ENCODE data around the gene ACSM6. TPM values are rescaled to one million over a fixed set of nuclear protein-coding genes. Genes with fewer than 3 reads are reported as not detected.

Gene ACSM6
- polyA plus RNA-seq, 1 donor (not counting 4 experiments of a cell fraction or from before 2014, with no cell fraction given) = not detected

- Histone ChIP-seq H3K4me1 (ENCODE audit: control insufficient read depth, extremely low read depth, insufficient read depth, low read length) (peaks cover 27% of the 10 kb centered on the region), H3K9me3 (ENCODE audit: control insufficient read depth, low read depth, low read length) (no peaks in the 10 kb centered on the region), H3K9me1 (ENCODE audit: control insufficient read depth, extremely low read depth, insufficient read depth, low read length) (no peaks in the 10 kb centered on the region), H3K79me2 (ENCODE audit: control insufficient read depth, insufficient read depth, low read length) (peaks cover 50% of the 10 kb centered on the region), H3K4me2 (ENCODE audit: control insufficient read depth, extremely low read depth, insufficient read depth, low read depth, low read length) (peak overlapping the region; percentile 45), H3K27ac (ENCODE audit: control insufficient read depth, insufficient read depth, low read length) (peak overlapping the region; percentile 73), H3K4me3 (ENCODE audit: control insufficient read depth in 2 of 3, extremely low read depth in 1 of 3, insufficient read depth in 2 of 3, low read depth in 1 of 3, low read length in 3 of 3) (no peak overlapping the region), H4K20me1 (ENCODE audit: control insufficient read depth, extremely low read depth, insufficient read depth, low read length) (no peaks in the 10 kb centered on the region), H3K36me3 (ENCODE audit: control insufficient read depth in 2 of 2, extremely low read depth in 1 of 2, insufficient read depth in 2 of 2, low read length in 2 of 2) (peaks cover 36 to 44% of the 10 kb centered on the region in 2 experiments), H2AFZ (ENCODE audit: control insufficient read depth, low read length) (no peak overlapping the region), H3K27me3 (ENCODE audit: control insufficient read depth, extremely low read depth, insufficient read depth, low read length) (no peaks in the 10 kb centered on the region), H3K9ac (ENCODE audit: control insufficient read depth, extremely low read depth, insufficient read depth, low read length) (peak overlapping the region; percentile 23)
- TF ChIP-seq EZH2 (IDR thresholded peaks at IDR 0.05; ENCODE audit: low read length) (no peak), CTCF (optimal IDR thresholded peaks at IDR 0.05 in 1 of 3, IDR thresholded peaks at IDR 0.05 in 1 of 3, conservative IDR thresholded peaks at IDR 0.05 in 1 of 3; ENCODE audit: extremely low read depth in 1 of 3, insufficient read depth in 2 of 3, low read length in 3 of 3) (peak; percentile 67 to 84 (median 73))
- dilution Hi-C loops (cut with MboI; ENCODE audit: extremely low pct_ligation_motif_present, low sequenced_read_pairs) = no loop called here
- FAIRE-seq = peak; percentile 87
- DNase-seq (ENCODE audit: low read depth, low spot score) = no peak
Observed at GRCh38 chr10:95246582-95247051, 52.6 kb downstream of the ACSM6 start.

DNA sequence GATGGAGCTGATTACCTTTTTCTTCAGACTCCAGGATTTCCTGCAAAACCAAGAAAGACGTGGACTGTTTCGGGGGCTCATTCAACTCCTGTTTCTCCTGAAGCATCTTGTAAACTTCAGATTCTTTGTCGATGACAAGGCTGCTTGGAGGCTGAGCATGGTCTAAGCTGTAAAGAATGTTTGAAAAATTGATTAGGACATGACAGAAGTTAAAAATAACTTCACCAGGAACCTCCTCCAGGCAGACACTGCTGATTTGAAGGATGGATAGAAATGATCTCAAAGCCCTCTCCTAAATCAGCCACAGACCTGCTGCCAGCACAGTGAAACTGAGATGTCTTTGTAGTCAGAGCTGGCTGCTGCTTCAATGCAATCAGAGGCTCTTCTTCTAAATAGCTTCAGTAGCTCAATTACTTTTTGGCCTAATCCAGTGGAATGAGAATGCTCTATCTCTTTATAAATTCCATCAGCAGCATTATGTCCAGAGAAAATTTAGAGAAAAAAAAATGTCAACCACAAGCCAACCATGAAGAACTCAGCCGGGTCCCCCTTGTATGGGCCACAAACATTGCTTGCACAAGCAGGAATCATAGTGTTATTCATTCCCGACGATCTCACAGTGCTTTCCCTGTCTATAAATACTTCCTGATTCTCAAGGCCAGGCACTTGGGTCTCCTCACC, 53.3 kb downstream of the ACSM6 start:
- Histone ChIP-seq H3K27me3 (ENCODE audit: control insufficient read depth, extremely low read depth, insufficient read depth, low read length) (no peaks in the 10 kb centered on the region), H3K4me2 (ENCODE audit: control insufficient read depth, extremely low read depth, insufficient read depth, low read depth, low read length) (peak overlapping the region; percentile 45), H3K4me1 (ENCODE audit: control insufficient read depth, extremely low read depth, insufficient read depth, low read length) (peaks cover 27% of the 10 kb centered on the region), H4K20me1 (ENCODE audit: control insufficient read depth, extremely low read depth, insufficient read depth, low read length) (no peaks in the 10 kb centered on the region), H3K27ac (ENCODE audit: control insufficient read depth, insufficient read depth, low read length) (peak overlapping the region; percentile 73), H3K36me3 (ENCODE audit: control insufficient read depth in 2 of 2, extremely low read depth in 1 of 2, insufficient read depth in 2 of 2, low read length in 2 of 2) (peaks cover 38 to 44% of the 10 kb centered on the region in 2 experiments), H3K9me3 (ENCODE audit: control insufficient read depth, low read depth, low read length) (no peaks in the 10 kb centered on the region), H3K9me1 (ENCODE audit: control insufficient read depth, extremely low read depth, insufficient read depth, low read length) (no peaks in the 10 kb centered on the region), H2AFZ (ENCODE audit: control insufficient read depth, low read length) (no peak overlapping the region), H3K4me3 (ENCODE audit: control insufficient read depth in 2 of 3, extremely low read depth in 1 of 3, insufficient read depth in 2 of 3, low read depth in 1 of 3, low read length in 3 of 3) (no peak overlapping the region), H3K9ac (ENCODE audit: control insufficient read depth, extremely low read depth, insufficient read depth, low read length) (peak overlapping the region; percentile 34), H3K79me2 (ENCODE audit: control insufficient read depth, insufficient read depth, low read length) (peaks cover 53% of the 10 kb centered on the region)
- dilution Hi-C loops (cut with MboI; ENCODE audit: extremely low pct_ligation_motif_present, low sequenced_read_pairs) = no loop called here
- FAIRE-seq (peak; percentile 73), DNase-seq (ENCODE audit: low read depth, low spot score) (no peak)
- TF ChIP-seq CTCF (optimal IDR thresholded peaks at IDR 0.05 in 1 of 3, IDR thresholded peaks at IDR 0.05 in 1 of 3, conservative IDR thresholded peaks at IDR 0.05 in 1 of 3; ENCODE audit: extremely low read depth in 1 of 3, insufficient read depth in 2 of 3, low read length in 3 of 3) = no peak
- no peak for TF ChIP-seq EZH2 (IDR thresholded peaks at IDR 0.05; ENCODE audit: low read length)
